GM18909 (cell line): ENCODE results near the gene SLC38A10.
A peak's percentile ranks its signal among the peaks of the same experiment; 100 is the strongest.

Source experiments
- ATAC-seq: cut with Tn5 transposase; IDR thresholded peaks from one replicate; pipeline ENCODE4 v1.9.1; 2021; ENCODE audit warnings: mild to moderate bottlenecking; ENCODE audit not compliant: unreplicated experiment, poor library complexity

SLC38A10 gene

GRCh38 chr17:81246343-81246670 lies 48.8 kb downstream of the SLC38A10 start:
- no peak for ATAC-seq

DNA sequence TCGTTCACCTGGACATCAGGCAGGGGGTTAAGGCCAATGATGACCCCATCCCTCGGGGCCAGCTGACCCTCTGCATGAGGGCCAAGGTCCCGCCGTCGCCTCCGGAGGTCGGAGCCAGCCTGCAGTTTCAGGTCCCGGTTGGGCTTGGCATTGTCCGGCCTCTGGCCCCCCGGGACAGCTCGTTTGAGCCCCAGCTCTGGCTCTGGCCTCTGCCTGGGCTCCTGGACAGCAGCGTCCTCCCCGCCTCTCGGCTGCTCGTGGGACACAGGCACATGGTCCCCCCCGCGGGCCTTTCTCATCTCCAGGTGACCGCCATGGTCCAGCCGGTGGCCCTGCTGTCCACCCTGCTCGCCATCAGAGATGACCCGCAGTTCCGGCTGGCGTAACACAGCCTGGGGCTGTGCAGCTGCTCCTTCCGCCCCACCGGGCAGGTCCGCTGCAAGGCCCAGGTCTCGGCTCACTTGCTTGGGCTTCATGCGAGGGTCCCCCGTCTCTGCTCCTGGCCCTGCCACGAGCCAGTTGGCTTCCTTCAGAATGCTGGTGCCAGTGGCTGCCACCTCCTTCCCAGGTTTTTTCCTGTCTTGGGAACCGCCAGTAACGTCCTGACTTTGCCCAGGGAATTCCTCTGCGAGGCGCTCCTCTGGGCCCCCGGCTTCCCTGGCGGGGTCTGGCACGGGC lies 49.3 kb downstream of the SLC38A10 start:
- ATAC-seq: no peak

- ATAC-seq: no peak
Measured at GRCh38 chr17:81245024-81245664, 50.0 kb downstream of the SLC38A10 start.

- no peak for ATAC-seq
Measured at GRCh38 chr17:81244358-81245023, 50.6 kb downstream of the SLC38A10 start.

GRCh38 chr17:81243333-81243664 lies 51.8 kb downstream of the SLC38A10 start:
- no peak for ATAC-seq

- ATAC-seq: no peak
Measured at GRCh38 chr17:81242421-81243332, 52.4 kb downstream of the SLC38A10 start.

- no peak for ATAC-seq
Measured at GRCh38 chr17:81241648-81242420, 53.3 kb downstream of the SLC38A10 start.

GRCh38 chr17:81241203-81241602 lies 53.9 kb downstream of the SLC38A10 start:
- ATAC-seq: no peak

- no peak for ATAC-seq
Measured at GRCh38 chr17:81240761-81241160, 54.3 kb downstream of the SLC38A10 start.

GRCh38 chr17:81239714-81240555 lies 55.2 kb downstream of the SLC38A10 start:
- no peak for ATAC-seq

- ATAC-seq: peak; percentile 87
Measured at GRCh38 chr17:81238815-81239713, 56.0 kb downstream of the SLC38A10 start, which contains the start of the genes NDUFAF8 and TEPSIN. Gene NDUFAF8, plus strand, starts transcription at chr17:81239318. Its CDS starts 46 bp downstream, at chr17:81239364. Gene TEPSIN, minus strand, starts transcription at chr17:81239055. Its CDS starts 22 bp downstream, at chr17:81239033.

GRCh38 chr17:81238490-81238814 lies 56.7 kb downstream of the SLC38A10 start:
- ATAC-seq: no peak

DNA sequence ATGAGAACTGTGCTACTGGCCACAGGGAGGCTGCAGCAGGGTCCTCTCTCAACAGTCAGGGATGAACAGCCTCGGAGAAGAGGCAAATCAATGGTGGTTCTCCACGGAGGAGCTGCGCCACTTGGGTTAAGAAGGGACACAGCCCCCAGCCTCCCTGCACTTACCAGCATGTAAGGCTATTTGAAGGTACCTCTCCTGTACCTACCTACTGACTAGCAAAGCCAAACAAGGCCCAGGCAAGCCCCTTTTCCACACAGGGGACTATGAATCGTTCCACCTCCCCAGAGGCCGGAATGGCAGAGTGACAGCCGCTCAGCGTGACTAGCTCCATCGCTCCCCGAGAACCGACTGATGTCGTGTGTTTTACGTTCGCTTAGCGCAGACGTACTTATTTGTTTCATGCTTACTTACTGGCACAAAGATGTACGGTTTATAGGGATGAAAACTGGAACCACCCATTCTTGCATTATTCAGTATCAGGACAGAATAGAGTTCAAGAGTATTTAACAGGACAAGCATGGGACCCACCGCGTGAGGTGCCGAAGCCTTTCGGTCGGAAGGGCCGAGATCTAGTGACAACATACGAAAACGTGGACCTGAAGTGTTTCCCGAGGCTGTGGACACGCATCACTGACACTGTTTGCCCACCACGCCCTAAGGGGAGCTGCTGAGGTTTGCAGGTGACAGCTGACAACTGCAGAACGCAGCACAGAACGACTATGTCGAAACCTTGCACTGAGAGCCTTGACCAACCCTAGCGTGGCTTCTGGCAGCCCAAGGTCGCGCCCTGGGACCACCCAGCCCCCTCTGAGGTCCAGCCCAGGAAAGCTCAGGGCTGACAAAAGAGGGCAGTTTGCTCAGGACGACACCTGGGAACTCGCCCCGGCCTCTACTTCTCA lies 57.3 kb downstream of the SLC38A10 start:
- ATAC-seq: no peak

DNA sequence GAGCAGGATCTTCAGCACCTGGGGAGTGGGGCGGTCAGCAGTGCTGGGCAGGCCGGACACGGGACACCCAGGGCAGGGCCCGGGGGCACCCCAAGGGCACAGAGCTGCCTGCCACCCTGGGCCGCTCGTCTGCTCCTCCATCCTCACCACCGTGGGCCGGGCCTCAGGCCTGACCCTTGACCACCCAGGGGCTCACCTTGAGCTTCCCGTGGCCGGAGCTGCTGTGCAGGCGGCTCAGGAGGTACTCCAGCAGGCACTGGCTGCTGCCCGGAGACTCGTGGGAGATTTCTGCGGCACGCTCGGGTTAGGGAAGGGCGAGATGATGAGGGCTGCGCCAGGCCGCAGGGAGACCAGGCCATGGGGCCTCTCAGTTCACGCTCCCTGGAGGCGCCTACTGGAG lies 58.3 kb downstream of the SLC38A10 start:
- no peak for ATAC-seq

GRCh38 chr17:81235822-81236740 lies 59.0 kb downstream of the SLC38A10 start:
- ATAC-seq: no peak
